Ovary (tissue), 3 donors: ENCODE data around the gene FNDC3A.

ENCODE experiments used
- CTCF ChIP-seq, 3 donors: fragments of 450-650 bp in 2 of 3; fragments of 200-600 bp in 1 of 3; IDR thresholded peaks; one replicate each; pipeline versions ENCODE4 v1.5.1 to v1.8.0; 2016 to 2022; ENCODE audit warnings: antibody characterized with exemption in 3 of 3, mild to moderate bottlenecking in 1 of 3
- EP300 ChIP-seq: sonication (generic); formaldehyde crosslinking; IDR thresholded peaks from one replicate; pipeline ENCODE4 v1.6.1; 2017; ENCODE audit warnings: antibody characterized with exemption
- POLR2A ChIP-seq: fragments of 450-650 bp; IDR thresholded peaks from one replicate; pipeline ENCODE4 v1.6.1; 2017; ENCODE audit warnings: antibody characterized with exemption, mild to moderate bottlenecking, moderate library complexity
- donor health status: DM: no; HTN: no; CAD: no.

- no peak for TF ChIP-seq CTCF (IDR thresholded peaks at IDR 0.05)
- TF ChIP-seq EP300, result no peak
- no peak for TF ChIP-seq POLR2A
Measured at GRCh38 chr13:49210114-49210513, 234.4 kb downstream of the FNDC3A start.
